HG02852 (cell line): ENCODE data around the gene SLC5A7.

Experiments
- ATAC-seq: cut with Tn5 transposase; IDR thresholded peaks from one replicate; pipeline ENCODE4 v1.9.1; 2021; ENCODE audit warnings: mild to moderate bottlenecking, moderate library complexity; ENCODE audit not compliant: unreplicated experiment

The SLC5A7 gene

DNA sequence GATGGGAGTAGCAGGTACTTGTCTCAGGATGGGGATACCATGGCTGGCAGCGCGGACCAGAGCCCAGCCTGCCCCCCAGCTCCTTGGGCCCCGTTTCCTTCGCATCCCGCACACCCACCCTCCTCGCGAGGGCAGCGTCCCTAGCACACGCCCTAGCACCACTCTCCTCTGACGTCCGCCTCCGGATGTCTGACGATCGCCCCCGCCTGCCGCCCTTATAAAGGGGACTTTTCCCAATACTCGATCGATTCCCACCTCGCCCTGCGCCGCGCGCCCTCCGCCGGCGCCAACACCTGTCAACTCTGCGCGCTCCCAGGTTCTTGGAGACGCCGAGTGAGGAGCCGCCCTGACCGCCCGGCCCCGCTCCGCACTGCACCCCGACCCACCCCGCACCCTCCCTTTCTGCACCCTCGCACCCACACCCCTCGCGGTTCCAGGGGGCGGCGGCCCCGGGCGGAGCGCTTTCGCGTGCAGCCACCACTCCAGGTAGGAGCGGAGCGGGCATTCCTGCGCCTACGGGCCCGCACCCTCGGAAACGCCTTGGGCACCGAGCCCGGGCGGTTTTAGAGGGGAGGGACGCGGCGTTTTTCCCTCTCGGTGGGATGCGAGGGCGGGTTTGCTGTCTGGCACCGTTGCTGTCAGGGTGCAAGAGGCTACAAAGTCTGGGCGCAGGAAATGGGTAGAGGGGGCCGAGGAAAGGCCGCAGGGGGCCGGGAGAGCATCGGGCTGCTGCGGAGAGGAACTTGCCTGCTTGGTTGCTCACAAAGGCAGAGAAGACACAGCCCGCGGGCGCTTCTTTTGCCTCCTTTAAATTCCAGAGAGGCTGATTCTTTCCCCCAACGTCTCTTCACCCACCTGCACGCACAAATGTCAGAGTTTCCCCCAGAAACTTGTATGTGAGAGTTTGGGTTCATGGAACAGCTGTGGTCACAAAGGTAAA lies at the start of gene SLC5A7:
Gene SLC5A7, plus strand, starts transcription at position 247 of the 940 bp plus-strand sequence. CDS start 1,632 bp downstream, outside the sequence.
- no peak for ATAC-seq

DNA sequence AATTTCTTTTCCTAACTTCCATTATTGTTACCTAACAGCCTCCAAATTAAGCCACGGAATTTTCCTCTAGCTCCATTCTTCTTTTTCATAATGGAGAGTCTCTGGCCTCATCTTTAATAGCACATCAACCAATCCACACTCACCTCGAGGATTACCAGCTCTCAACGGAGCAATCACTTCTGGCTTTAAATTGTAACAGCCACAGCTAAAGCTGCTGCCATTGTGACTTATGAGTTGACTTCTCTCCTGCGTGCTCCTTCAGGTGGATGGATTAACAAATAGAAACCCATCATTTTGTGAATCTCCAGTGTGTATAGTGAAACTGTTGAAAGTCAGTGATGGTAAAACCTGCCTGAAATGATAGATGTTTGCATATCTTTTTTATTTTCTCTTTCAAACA lies 24.9 kb upstream of the SLC5A7 start:
- ATAC-seq, result no peak

DNA sequence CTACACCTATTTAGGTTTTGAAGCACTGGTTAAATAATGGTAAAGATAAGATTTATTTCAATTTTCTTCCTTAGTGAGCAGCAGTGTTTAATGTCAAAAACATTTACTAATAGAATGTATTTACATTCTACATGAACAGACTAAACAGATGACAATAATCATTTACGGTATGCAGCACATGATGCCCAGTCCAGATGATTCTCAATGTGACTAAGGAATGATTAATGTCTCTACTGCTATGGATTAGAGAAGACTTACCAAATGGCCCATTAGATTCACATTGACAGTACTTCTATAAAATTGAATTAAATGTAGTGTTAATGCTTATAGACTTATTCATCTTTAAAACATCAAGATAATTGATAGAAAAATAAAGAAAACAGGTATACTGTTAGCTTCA lies 22.1 kb upstream of the SLC5A7 start:
- no peak for ATAC-seq

DNA sequence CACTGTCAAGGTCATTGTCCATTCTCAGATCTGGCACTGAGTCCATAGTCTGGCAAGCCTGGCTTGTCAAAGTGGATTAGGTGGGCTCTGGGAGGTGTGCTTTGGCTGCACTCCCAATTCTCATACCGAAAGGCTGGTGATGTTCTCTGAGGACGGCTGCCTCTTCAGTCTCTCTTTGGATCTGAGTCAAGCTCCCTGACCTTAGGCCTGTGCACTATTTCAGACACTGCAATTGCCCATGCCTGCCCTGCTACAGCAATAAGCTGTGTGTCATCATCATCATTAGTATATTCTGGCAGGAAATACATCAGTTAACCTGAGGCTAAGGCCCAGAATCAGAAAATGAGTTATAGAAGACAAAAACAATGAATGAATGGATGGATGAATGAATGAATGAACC lies 1.6 kb upstream of the SLC5A7 start:
- ATAC-seq, result no peak

DNA sequence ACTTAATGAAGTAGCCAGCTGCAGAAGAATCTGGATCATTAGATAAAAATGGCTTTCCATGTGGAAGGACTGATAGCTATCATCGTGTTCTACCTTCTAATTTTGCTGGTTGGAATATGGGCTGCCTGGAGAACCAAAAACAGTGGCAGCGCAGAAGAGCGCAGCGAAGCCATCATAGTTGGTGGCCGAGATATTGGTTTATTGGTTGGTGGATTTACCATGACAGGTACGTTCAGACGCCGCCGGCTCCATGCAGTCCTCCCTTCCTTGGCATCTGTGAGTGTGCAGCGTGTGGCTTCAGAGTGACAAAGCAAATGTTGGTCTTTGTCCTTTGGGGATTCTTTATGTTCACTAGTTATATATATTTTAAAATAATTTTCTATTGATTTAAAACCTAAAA lies 1.8 kb downstream of the SLC5A7 start:
- no peak for ATAC-seq

DNA sequence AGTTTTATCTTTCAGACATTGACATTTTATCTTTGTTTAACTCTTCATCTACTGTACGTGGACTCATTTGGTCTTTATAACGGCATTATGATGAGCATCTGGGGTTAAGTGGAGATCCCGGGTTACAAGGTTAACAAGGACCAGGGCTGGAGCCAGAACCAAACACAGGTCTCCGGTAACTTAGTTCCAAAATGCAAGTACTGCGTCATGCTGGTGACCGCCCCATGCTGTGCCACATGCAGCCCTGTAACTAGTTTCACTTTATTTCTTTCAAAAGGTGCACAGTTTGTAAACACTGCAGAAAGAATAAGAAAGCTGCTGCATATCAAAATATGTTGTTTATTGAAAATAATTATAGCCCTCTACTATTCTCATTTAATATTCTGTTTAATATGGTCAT lies 3.1 kb downstream of the SLC5A7 start:
- ATAC-seq, result no peak

DNA sequence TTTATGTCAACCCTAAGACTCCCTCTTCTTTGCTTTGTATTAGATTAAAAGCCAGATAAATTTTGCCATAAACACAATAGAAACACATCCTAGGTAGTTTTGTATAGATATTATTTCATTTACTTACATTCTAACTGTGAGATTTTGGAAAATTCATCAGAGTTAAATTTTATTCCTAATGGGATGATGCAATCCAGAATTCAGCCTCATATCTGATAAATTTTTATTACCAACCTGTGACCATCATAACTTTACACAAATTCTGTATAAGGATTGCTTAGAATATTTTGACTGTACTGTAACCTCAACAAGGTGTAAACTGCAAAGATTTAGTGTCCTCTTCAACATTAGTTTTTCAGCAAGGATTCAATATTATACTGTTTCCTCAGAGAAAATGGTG lies 4.4 kb downstream of the SLC5A7 start:
- no peak for ATAC-seq

DNA sequence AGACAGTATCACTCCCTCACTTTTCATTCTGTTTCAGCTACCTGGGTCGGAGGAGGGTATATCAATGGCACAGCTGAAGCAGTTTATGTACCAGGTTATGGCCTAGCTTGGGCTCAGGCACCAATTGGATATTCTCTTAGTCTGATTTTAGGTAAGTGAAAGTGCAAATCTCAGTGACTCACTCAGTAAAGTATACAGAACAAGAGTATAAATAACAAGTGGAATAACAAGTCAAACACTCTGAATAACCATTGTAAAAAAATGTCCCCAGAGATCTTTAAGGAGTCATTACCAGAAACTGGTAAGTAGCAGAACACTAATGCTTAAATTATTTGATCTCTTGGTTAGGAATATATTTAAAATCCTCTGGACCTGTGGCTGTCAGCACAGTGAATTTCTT lies 5.7 kb downstream of the SLC5A7 start:
- ATAC-seq, result no peak

DNA sequence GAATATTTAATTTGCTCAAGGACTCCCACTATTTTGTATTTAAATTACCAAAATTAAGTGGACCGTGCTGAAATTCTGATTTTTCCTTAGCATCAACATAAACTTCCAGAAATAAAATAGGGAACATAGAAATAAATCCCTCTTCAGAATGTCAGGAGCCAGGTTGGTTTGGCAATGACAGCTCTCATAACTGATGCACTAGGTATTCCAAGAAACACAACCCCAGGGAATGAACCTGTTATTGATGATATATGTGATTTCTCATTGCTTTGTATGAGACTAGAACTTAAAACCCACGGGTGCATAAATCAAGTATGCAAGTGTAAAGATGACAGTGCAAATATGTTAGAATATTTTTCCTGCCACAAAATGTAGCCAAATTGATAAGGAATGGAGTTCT lies 12.8 kb downstream of the SLC5A7 start:
- no peak for ATAC-seq

DNA sequence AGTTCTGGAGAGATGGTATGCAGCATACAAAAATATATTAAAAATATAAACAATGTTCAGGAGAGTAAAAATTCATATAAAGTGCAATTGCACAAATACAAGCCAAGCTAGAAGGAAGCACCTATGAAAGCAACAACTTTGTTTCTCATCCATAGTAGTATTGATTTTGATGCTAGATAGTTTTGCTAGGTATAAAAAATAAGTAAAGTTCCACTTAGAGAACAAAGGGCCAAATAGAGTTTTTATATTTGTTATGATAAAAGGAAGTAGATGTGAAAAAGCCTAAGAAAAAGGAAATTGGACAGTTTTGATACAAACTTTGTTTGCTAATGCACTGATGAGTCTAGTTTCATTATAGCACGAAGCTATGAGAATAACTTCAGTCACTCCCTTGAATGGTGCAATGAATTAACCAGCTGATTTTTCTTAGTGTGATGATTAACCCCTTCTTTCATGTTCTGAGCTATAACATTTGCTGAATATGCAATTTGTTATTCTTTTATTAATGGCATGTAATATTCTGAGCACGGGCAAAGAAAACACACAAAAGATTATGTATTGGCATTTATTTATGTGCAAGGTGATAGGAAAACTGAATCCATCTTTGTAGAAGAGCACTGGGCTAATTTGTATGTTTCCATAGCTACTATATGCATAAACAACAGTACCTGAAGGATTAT lies 24.7 kb downstream of the SLC5A7 start:
- no peak for ATAC-seq

DNA sequence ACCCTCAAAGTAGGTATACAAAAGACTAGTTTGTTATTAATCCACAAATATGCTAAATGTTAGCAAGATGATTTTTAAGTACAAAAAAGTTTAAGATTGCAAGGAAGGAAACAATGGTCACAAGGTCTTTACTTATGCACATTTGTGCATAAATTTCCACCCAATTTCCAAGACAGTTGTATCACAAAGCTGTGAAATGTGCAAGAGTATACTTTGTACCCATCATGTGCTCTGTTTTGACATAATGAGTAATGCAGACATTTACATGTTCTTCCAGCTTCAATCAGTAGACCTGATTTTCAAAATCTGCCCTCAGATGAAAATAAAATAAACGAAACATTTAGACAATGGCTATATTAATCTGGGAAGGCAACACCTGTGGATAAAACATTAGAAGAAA lies 27.0 kb downstream of the SLC5A7 start:
- no peak for ATAC-seq

DNA sequence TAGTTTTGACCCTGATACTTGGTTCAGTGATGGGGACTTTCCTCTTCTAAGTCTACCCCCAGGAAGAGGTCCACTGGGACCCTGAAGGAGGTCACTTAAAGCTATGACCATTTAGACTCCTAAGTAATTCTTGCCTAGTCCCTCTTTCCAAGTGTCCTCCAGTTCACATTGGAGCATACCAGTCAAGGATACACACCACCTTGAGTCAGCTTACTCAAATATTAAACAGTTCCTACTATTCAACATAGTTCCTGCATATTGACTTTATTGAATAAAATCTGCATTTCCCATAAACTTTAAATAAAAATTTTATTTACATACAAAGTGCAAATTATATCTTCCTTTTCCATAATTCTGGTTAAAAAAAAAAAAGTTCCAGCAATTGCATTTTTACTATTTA lies 36.3 kb downstream of the SLC5A7 start:
- no peak for ATAC-seq

DNA sequence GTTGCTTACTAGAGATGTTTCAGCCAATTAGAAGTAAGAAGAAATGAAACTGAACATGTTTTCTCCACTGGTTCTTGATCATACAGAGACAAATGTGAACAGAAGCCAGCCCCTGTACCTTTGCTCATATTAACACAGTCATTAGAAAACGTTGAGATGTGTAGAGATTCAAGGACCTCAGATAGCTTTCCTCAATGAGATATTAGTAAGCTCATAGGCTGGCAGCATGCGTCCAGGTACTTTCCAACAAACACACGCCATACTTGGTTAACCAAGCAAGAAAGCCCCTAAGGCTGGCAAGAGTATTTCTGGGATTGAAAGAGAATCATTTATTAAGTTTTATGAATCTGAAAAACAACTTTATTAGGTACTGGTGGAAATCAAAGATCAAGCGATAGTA lies 37.5 kb downstream of the SLC5A7 start:
- no peak for ATAC-seq

DNA sequence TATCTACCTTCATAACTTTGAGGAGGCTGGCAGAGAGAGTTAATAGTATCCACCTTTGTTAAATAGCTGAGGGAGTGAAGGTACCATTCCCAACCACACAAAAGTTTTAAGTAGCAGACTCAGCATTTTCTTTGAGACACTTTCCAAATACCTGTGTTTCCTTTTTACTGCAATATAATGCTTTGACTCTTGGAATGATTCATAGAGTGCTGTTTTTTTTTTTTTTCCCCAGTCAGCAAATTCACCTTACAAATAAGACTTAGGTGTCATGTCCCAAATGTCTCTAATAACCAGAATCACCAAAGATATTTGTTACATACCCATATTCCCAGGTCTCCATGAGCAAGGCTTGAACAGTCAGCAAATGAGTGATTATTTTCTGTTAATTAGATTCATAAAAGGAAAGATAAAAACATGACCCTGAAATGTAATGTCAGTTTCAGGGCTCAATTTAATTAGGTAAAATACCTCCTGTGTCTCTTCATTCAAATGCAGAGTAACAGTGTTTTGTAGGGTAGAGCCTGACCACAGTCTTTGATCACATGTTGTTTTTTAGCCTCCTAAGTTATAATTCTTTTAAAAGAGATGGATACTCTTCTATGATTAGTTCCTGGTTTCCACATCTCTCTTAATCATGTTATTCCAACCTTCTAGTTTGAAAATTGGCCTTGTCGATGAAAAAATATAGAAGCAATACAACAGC lies 39.9 kb downstream of the SLC5A7 start:
- no peak for ATAC-seq

DNA sequence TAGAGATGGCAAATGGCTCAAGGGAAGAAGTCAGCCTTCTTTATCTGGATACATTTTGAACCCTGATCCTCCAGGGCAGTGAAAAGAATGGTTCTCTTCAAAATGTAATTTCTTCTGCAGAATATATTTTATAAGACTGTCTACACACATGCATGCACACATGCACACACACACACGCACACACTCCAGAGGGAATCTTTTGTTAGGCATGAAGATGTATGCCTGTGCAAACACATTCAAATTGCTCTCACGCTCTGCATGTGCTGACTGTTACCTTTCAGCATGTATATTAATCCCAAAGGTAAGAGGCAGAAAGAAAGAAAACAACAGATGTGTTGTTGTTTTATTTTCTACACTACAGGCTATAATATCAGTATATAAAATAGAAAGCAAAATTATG lies 43.2 kb downstream of the SLC5A7 start:
- no peak for ATAC-seq

DNA sequence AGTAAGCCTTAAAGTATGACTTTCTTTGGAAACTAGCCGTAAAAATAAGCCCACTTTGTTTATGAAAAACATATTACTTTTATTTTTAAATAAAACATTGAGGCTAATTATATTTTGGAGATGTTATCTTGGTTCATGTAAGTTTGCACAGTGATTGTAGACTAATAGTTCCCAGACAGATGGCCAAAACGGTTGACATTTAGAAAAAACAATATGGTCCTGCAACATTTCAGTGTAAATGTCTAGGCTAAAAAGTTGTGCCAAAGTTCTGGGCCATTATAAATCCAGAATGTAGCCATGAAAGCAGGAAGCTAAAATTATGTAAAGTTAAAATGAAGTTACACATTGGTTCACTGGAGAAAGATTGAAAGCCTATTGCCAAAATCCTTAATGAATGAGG lies 43.6 kb downstream of the SLC5A7 start:
- no peak for ATAC-seq

DNA sequence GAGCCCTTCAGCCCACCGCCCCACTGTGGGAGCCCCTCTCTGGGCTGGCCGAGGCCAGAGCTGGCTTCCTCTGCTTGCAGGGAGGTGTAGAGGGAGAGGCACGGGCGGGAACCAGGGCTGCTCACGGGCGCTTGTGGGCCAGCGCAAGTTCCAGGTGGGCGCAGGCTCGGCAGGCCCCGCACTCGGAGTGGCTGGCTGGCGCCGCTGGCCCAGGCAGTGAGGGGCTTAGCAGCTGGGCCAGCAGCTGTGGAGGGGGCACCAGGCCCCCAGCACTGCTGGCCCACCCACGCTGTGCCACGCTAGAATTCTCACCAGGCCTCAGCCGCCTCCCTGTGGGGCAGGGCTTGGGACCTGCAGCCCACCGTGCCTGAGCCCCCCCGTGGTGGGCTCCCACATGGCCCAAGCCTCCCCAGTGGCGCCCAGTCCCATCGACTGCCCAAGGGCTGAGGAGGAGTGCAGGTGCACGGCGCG lies 45.2 kb downstream of the SLC5A7 start:
- ATAC-seq, result no peak

DNA sequence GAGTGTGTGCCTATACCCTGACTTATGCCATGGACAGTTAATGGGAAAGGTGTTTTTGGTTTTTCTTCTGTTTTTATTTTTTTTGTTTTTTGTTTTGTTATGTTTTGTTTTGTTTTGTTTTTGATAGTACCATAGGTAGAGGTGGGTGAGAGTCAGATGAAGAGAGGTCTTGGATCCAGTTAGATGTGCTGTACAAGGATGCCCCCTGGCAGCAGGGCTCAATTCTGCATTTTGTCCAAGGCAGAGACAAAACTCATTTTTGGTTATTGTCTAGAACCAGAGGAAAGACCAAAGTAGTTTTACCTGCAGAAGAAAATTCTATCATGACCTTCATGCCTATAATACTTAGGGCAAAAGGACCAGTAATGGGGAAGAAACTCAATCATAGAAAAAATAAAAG lies 48.5 kb downstream of the SLC5A7 start:
- ATAC-seq, result no peak

DNA sequence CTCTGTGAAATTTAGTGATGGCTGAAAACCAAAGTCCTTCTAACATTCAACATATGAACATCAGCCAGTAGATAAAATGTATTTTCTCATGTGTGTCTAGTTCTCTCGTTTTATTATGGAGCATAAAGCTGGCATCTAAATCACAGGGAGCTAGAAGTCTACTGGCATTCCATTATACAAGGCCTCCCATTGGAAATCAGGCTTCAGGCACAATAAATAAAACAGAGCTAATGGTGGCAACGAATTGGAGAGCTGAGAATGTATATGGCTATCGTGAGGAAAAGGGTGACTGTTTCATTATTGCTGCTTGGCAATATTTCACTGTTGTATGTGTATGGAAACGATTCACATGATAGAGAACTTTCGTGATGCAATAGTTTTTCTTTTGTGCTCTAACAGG lies 62.4 kb downstream of the SLC5A7 start:
- no peak for ATAC-seq

DNA sequence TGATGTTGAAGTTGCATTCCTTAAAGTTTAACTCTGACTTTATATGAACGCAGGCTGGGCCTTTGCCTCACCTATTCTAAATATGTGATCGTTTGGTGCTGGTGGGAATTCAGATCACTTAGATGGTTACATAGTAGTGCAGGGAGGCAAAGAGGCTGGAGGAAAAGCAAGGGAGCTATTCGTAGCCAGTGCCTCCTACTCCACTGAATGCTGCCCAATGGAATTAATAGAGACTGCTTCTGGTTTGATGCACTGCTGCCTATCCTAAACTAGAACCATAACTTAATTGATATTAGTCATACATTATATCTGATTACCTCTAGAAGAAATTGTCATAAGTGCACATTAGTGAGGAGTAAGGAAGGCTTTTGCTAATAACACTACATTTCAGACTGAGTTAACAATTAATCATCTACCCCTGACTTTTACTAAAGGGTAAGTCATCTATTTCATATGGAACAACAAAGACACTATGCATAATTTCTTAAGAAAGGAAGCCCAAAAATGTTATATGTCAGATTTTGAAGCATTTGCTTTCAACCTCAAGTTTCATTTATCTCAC lies 72.3 kb downstream of the SLC5A7 start:
- no peak for ATAC-seq

DNA sequence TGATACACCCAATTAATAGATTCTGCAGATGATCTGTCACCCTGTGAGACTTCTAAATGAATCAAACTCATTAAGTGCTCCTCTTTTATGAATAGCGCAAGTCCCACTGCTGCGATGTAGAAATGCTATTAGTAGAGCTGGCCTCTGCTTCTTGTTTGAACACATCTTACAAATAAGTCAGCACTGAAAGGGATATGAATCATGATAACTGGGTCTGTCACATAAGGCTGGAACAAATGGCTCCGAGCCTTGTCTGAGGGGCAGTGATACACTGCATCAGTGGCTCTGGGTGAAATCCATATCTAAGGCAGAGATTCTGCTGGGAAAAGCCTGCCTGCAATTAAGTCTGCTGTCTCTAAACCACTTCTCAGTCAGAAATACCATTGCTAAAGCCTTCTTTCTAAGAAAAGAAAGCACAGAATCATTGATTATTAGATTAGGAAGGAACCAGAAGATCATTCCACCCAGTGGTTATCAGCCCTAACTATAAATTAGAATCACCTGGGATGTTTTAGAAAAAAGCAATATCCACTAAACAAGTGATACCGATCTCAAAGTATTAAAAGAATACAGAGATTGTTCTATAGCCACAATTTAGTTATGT lies 75.2 kb downstream of the SLC5A7 start:
- ATAC-seq, result no peak
